Activated T-cell treated with anti-CD3 and anti-CD28 coated beads for 24 hours (primary cell): ENCODE data around the gene TPD52L1.
A peak's percentile ranks its signal among the peaks of the same experiment; 100 is the strongest.
"Not testable (repeated sequence)": the region's sequence is repeated elsewhere in the genome, so short reads cannot be mapped to it uniquely, and the experiment has no call there.

Experiments used
- DNase-seq: peaks from one replicate; pipeline ENCODE4 v3.0.0-alpha.2; 2020; ENCODE audit warnings: low read depth

TPD52L1 gene, protein sequence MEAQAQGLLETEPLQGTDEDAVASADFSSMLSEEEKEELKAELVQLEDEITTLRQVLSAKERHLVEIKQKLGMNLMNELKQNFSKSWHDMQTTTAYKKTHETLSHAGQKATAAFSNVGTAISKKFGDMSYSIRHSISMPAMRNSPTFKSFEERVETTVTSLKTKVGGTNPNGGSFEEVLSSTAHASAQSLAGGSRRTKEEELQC

DNA sequence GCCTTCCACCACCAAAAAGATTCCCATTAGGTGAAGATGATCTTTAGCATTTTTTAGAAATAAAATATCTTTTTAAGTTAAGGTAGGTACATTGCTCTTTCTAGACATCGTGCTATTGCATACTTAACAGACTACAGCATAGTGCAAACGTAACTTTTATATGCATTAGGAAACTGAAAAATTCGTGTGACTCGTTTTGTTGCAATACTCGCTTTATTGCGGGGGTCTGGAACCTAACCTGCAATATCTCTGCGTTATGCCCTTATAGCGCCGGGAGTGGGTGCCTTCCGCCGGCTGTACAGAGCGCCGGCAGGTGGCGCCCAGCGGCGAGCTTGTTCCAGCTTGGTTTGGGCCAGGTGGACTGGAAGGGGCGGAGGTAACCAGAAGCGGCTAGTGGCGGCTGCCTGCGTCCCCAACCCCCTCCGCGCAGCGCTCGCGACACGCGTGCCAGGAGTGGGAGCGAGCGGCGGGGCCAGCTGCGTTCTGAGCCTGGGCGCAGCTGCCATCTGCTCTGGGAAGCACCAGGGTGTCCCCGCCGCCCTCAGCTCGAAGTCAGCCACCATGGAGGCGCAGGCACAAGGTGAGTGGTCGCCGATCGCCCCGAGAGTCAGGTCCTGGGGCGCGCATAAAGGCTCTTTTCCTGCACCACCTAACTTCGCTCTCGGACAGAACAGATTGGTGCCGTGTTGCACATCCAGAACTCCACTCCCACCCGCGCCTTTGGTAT lies at the start of gene TPD52L1:
TPD52L1 (plus strand) TSS at position 383 of the 727 bp plus-strand sequence; CDS start at position 562, 179 bp downstream.
- peak; percentile 42 for DNase-seq

GRCh38 chr6:125104425-125104824 lies 49.1 kb upstream of the TPD52L1 start:
- no peak for DNase-seq

GRCh38 chr6:125107048-125107447 lies 46.5 kb upstream of the TPD52L1 start:
- DNase-seq: no peak

DNA sequence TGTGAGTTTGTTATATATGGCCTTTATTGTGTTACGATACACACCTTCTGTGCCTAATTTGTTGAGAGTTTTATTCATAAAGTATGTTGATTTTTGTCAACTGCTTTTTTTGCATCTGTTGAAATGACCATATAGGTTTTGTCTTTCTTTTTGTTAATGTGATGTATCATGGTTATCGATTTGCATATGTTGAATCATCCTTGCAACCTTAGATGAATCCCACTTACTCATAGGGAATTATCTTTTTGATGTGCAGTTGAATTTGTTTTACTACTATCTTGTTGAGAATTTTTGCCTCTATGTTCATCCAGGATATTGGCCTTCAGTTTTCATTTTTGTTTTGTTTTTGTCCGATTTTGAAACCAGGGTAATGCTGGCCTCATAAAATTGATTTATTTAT lies 45.7 kb upstream of the TPD52L1 start:
- DNase-seq: no peak

- no peak for DNase-seq
These were observed 43.5 kb upstream of the TPD52L1 start for GRCh38 chr6:125110056-125110455.

DNA sequence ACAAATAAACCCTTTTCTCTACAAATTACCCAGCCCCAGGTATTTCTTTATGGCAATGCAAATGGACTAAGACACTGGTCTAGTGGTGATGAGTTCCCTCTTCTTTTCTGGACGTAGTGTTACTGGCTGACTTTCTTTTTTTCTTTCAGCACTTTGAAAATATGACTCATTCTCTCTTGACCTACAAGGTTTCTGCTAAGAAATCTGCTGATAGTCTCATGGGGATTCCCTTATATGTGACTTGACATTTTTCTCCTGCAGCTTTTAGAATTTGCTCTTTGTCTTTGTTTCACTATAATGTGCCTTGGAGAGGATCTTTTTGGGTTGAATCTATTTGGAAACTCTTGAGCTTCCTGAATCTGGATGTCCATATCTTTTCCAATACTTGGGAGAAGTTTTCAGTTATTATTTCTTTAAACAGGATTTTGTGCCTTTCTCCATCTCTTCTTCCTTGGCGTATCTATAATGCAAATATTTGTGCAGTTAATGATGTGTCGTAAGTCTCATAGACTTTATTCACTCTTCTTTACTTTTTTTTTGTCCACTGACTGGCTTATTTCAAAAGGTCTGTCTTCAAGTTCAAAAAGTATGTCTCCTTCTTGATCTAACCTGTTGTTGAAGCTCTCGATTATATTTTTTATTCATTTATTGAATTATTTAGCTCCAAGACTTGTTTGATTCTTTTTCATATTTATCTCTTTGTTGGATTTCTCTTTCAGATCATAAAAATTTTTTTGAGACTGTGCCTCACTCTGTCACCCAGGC lies 42.2 kb upstream of the TPD52L1 start:
- no peak for DNase-seq

GRCh38 chr6:125112934-125113333 lies 40.6 kb upstream of the TPD52L1 start:
- DNase-seq: no peak

GRCh38 chr6:125114248-125114858 lies 39.2 kb upstream of the TPD52L1 start:
- peak; percentile 21 for DNase-seq

DNA sequence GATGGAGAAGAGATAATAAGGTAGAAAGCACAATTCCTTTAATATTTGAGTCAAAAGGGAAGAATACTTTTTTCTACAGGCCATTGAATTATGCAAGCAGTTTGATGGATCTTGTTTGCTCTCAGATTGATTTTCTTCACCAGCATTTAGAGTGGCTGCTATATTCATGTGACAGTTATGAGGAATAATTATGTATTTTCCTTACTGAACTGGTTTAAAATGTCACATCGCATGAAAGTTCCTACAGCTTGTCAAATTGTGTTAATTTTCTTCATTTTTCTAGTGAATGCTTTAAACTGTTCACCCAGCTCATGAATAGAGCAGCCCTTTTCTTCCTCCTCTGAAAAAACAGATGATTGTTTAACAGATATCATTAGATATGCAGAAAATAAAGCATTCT lies 37.4 kb upstream of the TPD52L1 start:
- no peak for DNase-seq

DNA sequence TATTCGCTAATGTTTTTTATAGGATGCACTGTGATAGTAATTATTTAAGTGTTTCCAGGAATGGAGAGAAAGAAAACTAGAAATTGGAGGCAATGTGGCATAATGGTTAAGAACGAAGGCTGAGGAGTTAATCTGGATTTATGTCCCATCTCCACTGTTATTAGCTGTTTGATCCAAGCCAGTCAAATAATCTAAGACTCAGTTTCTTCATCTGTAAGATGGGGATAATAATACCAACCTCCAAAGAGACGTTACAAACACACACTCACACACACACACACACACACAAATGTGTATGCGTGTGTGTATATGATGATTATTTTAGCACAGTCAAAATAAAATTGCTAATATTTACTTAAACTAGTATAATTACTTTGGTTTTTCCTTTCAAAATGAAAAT lies 36.9 kb upstream of the TPD52L1 start:
- no peak for DNase-seq

GRCh38 chr6:125117818-125118217 lies 35.8 kb upstream of the TPD52L1 start:
- no peak for DNase-seq

DNA sequence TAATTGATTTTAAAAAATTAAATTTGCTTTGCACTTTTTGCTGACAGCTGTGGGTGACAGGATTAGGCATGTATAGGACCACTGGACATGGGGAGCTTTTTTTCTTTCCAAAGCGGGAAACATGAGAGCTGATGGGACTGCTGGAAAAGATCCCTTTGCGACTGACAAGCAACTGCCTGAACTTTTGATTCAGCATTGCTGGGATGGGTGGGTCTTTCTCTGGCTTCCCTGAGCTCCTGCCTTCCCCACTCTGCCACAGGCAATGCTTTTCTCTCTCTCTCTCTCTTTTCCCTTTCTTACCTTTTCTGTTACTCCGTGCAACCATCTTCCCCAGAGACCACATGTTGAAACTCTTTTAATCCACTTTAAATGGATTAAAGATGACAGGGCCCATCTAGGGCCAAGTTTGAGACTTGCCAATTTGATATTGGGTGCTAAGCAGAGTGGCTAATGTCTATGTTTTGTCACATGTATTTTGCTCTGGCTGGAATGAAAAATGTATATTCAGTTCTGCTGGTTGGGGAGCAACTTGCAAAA lies 33.5 kb upstream of the TPD52L1 start:
- DNase-seq: no peak

- no peak for DNase-seq
These were observed 31.7 kb upstream of the TPD52L1 start for GRCh38 chr6:125121894-125122293.

DNA sequence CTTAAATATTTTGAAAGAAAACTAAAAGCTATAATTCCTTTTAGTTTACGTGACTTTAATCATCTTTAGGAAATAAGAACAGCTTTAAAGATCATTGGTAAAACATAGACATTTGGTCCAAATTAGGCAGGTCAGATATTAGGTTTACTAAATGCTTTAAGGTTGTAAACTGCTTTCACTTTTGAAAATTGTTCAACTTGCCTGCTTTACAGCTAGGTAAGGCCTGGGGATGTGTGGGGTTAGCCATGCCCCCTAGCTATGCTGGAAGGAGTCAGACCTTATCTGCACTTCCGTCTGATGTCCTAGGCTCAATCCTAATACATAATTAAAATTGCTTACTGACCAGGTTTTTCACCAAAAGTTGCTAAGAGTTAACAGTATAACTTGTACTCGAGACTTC lies 30.5 kb upstream of the TPD52L1 start:
- DNase-seq: no peak

DNA sequence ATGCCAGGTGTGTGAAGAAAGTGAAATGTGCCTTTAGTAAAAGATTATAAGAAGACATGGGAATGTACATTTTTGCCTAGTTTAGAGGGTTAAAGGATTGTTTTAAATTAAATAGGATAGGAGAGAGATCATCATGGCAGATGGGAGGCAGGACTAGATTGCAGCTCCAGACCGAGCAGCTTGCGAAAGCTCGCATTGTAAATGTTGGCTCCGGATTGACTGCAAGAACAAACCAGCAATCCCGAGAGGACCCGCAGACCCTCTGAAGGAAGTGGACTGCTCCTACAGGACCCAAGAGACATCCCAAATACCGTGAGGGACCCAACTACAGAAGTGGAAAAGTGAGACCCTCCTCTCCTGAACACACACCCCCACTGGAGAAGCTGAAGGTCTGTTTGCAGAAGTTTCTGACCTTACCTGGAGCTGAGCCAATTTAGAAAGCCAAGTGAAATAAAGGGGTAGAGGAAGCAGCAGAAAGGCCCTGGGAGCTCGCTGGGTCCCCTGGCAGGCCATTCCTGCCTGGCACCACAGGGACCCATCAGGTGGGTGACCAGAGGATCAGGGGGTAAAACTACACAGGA lies 30.0 kb upstream of the TPD52L1 start:
- no peak for DNase-seq

DNA sequence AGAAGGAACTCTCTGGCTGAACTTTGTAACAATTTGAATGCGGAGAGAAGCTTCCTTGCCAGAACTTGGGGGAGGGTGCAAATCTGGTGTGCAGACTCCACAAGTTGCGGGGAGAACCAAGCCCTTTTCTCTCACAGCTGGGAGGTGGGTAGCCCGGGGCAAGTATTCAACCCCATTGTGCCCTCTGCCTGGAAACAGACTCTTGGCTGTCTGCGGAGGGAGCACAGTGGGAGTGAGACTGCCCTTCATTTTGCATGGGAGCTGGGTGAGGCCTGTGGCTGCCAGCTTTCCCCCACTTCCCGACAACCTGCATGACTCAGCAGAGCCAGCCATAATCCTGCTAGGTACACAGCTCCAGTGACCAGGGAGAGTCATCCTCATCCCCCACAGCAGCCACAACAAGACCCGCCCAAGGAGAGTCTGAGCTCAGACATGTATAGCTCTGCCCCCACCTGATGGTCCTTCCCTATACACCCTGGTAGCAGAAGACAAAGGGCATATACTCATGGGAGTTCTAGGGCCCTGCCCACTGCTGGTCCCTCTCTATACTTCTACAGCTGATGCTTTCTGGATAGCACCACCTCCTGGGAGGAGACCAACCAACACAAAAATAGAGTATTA lies 29.4 kb upstream of the TPD52L1 start:
- DNase-seq: no peak

DNA sequence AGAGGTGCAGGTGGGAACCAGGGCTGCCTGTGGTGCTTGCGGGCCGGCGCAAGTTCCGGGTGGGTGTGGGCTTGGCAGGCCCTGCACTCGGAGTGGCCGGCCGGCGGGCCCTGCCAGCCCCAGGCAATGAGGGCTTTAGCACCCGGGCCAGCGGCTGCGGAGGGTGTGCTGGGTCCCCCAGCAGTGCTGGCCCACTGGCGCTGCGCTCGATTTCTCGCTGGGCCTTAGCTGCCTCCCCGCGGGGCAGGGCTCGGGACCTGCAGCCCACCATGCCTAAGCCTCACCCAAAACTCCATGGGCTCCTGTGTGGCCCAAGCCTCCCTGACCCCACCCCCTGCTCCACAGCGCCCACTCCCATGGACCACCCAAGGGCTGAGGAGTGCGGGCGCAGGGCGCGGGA lies 27.7 kb upstream of the TPD52L1 start:
- not testable (repeated sequence) for DNase-seq

GRCh38 chr6:125129354-125129753 lies 24.2 kb upstream of the TPD52L1 start:
- no peak for DNase-seq

- no peak for DNase-seq
These were observed 21.5 kb upstream of the TPD52L1 start for GRCh38 chr6:125132058-125132457.

DNA sequence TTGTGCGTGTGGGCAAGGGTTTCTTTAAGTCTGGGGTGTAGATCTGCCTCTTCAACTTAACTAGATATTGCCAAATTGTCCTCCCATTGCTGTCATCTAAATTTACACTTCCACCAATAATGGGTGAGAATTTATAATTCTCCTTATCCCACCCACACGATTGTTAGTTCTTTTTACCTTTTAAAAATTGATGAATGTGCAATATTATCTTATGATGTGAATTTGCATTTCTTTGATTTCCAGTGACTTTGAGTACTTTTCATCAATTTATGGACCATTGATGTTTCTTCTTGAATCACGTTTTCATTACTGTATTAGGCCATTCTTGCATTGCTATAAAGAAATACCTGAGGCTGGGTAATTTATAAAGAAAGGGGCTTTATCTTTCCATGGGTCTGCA lies 17.2 kb upstream of the TPD52L1 start:
- DNase-seq: no peak

- no peak for DNase-seq
These were observed 15.5 kb upstream of the TPD52L1 start for GRCh38 chr6:125138083-125138482.

- no peak for DNase-seq
These were observed 12.8 kb upstream of the TPD52L1 start for GRCh38 chr6:125140808-125141207.
